Activated gamma-delta T cell (primary cell): ENCODE measurements around the gene MEGF11.

ENCODE experiments used
- DNase-seq: peaks from one replicate; lab custom pipeline; 2025; lab: John Stamatoyannopoulos, UW

MEGF11 gene

DNA sequence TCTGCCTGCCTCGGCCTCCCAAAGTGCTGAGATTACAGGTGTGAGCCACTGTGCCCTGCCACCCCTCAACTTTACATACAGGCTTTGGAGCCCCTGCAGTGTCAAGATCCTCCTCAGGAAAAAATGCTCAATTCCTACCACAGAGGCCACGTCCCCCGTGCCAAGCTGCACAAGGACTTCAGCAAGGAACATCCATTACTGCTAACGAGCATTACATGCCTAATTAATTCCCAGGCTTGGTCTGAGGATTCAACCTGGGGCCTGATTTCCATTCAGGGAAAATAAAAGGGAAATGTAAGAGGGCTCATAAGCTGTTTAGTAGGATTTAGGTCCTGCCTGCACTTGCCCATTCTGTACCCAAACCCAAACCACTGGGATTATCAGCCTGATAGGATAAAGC lies 222.9 kb downstream of the MEGF11 start:
- DNase-seq: no peak

DNA sequence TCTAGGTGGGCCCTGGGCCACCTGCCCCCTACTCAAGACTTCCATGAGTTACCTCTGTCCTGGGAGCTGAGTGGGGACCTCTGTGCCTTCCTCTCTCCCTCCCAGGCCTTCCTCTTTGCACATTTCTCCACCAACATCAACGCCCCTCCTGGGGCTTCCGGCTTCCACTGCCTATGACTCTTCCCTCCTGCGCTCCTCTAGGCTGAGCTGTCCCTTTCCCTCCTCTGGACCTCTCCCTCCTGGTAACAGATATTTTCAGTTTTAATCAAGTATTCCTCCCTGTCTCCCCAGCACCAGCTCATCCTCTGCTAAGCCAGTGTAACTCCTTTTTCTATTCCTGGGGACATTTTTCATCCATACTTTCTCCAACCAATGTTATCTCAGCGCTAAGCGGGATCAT lies 223.9 kb downstream of the MEGF11 start:
- DNase-seq: no peak

DNA sequence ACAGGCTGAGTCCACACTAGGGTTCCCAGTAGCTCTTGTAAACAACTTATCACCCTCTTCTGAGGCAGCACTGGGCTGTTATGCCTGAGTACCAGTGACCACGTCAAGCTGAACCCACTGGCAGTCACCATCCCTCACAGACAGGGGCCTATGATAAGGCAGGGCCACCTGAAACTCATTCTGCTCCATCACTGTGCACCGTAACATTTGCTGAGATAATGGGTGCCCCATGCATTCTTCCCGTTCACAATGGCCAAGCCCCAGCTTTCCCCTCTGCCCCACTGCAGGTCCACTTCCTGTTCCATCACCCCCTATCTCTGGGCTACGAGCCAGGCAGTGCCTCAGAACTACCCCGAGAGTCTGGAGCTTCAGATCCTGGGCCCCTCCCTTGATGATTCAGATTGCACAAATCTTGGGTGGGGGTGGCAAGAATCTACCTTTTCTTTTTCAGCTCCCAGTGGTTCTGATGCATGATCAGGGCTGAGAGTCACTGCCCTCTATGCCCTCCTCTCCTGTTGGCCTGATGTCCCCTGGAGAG lies 226.2 kb downstream of the MEGF11 start:
- DNase-seq: no peak

DNA sequence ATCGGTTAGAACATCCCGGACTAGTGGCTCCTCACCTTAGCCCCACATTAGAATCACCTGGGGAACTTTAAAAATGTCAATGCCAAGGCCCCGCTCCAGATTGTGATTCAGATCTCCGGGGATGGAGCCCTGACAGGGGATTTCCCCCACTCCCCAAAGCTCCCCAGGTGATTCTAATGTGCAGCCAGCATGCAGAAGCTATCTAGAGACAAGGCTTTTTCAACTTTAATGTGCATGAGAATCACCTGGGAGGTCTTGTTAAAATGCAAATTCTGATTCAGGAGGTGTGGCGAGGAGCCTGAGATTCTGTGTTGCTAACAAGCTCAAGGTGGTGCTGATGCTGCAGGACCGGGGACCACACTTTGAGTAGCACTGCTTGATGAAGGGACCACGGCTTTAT lies 227.6 kb downstream of the MEGF11 start:
- no peak for DNase-seq

DNA sequence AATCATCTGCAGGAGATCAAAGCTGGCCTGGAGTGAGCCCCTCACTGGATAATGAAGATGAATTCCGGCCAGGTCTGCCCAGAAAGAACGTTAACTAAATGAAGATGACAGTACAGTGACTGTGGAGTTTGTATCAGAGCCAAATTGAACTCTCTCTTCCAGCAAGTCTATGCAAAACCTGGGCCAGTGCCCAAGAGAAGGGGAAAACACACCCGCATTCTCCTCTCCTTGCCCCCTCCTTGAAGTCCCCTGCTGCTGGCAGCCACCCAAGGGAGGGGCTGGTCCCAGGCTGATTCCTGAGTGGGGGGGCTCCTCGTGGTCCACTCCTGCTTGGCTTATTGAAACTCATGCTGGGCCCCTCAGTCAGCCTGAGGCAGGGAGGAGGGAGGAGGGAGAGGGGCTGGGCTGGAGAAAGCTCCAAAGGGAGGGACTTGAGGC lies 228.5 kb downstream of the MEGF11 start:
- no peak for DNase-seq

DNA sequence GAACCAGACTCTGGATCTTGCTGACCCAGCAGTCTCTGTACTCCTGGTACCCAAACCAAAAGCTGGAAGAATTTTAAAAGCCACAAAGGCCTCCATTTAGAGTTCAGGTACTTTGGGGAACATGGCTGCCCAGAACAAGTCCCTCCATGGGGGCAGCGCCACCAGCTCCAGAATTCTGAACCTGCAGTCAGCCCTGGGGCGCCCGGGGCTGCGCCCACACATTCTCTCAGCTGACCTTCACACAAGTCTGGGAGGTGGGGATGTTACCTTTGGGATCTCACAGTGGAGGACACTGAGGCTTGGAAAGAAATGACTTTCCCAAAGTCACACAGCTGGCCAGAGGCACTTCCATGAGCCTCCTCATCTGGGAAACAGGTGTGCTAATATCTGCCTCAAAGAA lies 229.4 kb downstream of the MEGF11 start:
- no peak for DNase-seq

DNA sequence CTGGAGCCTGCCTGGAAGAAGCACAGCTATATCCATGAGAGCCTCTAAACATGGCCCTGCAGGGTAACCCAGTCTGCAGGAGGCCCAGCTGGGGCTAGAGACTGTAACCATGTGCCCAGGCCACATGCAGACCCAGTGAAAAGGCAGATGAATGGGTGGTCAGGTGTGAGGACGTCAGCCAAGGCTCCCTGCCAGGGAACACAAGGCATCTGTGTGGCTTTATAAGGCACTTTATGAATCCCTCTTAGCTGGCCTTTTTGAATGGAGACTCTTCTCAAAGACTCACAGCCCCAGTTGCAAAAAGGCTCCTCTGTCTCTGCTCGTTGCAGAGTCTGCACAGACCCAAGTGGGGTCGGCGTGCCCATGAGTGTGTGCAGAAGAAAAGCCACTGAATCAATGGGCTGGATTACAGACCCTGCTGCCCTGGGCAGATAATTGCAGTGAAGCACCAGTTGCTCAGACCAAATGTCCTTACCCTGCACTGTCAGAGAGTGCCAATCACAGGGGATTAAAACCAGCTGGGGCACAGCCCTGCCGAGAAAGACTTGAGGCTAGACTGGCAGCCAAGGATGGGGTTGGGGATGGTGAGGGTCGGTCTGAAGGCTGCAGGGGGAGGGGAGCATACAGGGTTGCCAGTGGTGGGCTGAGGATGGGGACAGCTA lies 230.1 kb downstream of the MEGF11 start:
- no peak for DNase-seq

DNA sequence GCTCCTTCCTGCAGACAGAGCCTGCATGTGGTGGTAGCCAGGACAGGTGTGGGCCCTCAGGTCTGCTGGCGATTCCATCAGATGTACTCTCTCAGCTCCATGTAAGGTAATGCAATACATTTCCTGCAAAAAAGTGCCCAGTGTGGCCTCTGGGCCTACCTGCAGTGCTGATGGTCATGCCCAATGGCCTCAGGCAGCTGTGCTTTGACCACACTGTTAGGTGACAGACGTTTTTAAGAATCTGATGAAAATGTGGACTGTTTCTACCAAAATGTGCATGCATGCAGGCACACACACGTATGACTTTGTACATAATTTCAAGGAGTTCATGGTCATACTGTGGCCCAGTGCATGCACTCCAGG lies 231.4 kb downstream of the MEGF11 start:
- no peak for DNase-seq

DNA sequence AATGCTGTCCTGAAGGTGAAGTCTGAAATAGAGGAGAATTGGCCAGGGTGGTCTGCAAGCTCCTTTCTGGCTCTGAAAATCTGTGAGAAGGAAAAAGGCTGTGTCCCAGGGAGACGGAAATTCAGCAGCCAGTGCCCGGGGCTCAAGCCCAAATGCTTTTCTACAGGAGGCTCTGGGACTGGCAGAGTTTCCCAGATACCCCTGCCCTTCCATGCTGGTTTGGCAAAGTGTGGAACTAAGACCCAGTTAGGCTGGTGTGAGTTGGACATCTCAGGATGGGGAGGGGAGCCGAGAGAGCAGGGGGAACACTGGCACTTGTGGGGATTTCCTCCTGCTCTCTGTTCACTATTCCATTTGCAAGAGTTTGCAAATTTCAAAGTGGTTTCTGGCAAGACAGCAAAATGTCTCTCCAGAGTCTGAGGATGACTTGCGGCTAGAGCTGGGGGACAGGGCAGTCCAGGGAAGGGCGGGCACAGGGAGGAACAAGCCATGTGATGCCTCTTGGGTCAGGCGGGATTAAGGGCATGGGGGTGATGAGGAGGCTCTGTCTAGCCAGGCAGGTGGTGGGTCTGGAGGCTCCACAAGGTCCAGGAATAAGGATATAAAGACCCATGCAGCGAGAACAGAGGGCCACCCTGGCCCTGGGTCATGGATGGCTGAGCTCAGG lies 231.9 kb downstream of the MEGF11 start:
- DNase-seq: no peak

DNA sequence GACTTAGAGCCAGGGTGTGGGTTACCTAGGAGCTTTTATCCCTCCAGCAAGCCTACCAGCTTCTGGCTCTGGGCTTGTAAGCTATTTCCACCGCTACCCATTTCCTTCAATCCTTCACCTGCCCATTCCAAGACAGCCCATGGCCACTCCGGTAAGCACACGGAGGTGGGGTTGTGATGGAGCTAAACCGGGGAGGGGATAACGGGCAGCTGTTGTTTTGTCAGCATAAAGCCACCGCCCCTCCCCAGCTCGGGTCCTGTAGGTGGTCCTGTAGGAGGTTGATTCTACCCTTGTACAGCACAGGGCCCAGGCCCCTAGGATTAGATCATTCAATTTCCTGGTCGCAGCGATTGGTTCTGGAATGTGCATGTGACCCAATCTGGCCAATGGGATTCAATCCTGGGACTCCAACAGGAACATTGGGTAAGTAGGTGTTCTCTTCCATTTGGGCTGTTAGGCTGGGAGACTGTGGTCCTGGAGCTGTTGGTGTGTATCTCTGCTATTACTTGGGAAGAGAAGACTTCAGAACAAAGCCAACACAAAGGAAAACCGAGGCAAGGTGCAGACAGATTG lies 233.6 kb downstream of the MEGF11 start:
- no peak for DNase-seq

DNA sequence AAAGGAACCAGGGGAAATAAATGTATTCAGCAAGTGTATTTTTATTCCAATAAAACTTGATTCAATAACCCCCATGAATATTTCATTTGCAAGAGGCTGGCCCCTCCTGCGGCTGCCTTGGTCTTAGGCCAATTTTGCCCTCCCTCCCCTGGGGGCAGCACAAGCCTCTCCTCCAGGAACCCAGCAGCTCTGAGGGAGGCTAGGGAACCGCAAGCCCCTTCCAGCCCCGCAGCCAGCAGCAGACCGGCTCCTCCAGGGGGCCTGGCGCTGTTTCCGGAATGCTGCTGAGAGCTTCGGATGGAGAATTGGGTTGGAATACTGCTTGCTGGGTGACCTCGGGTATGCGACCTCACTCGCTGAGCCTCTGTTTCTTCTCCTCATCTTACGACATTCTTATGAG lies 234.2 kb downstream of the MEGF11 start:
- DNase-seq: no peak

DNA sequence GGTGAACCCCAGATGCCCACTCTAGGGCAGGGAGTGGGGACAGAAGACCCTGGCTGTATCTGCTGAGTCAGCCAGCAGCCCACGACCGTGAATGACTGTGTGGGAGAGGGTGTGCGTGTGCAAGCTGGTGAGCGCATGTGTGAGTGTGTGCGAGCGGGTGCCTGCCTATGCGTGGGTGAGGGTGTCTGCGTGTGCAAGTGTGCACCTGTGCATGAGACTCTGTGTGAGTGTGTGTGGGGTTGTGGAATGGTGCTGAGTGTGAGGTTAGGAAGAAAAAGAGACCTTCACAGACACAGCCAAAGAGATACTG lies 235.1 kb downstream of the MEGF11 start:
- no peak for DNase-seq

DNA sequence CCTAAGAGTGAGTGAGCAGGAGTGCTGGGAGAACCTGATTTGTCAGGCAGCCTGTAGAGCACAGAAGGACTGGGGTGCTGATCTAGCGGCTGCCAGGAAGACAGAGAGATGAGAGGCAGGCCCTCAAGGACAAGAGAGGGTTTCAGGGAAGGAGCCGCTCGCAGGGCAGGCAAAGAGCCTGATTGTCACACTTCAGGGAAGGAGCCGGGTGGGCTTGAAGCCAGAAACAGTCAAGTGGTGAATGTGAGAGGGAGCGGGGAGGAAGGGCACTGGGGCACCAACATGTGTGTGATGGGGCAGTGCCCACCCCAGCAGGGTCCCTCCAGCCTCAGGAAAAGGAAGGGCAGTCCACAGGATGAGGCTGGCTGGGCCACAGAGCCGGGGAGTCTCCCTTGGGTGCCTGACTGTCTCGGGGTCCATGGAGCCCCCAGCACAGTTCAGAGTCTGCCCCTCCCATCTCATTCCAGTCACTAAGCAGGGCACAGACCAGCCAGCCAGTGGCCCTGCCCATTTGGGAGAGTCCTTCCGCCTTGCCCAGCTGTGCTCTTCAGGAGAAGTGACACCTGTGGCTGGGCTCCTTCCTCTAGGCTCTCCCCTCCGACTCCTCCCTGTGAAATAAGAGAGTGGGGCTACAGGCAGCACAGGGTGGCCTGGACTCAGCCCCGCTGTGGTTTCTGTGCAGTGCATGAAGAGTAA lies 235.6 kb downstream of the MEGF11 start:
- DNase-seq: no peak

DNA sequence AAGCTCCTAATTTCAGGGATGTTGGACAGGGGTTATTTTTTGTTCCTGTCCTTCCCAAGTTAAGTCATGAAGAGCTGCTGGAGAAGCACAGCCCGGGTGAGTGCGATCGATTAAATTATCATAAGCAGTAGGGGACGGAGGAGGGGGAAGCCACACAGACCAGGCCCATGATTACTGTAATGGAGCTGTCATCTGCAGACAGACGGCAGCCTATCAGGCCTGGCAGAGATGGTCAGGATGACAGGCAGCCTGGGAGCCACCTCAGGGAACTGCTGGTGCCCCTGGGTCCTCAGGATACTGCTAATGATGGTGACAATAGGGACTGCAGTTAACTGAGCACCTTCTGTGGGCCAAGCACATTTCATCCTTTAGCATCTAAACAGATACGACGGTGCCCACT lies 236.6 kb downstream of the MEGF11 start:
- DNase-seq: no peak

DNA sequence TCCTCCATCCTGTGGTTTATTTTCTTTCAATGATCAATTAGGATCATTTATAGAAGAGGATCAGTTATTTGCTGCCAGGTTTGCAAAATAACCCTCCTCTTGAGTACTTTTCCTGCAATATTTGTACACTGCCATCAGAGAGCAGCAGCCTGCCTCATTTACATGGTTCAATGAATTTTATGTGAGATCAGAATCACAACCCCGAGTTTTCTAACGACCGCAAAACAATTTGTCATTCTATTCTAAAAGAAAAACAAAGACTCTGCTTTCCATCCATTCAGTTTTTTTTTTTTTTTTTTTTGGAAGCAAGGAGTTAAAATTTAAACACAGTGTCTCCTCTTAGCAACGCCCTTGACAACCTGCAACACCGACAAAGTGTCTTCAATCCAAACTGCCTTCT lies 237.4 kb downstream of the MEGF11 start:
- DNase-seq: no peak

DNA sequence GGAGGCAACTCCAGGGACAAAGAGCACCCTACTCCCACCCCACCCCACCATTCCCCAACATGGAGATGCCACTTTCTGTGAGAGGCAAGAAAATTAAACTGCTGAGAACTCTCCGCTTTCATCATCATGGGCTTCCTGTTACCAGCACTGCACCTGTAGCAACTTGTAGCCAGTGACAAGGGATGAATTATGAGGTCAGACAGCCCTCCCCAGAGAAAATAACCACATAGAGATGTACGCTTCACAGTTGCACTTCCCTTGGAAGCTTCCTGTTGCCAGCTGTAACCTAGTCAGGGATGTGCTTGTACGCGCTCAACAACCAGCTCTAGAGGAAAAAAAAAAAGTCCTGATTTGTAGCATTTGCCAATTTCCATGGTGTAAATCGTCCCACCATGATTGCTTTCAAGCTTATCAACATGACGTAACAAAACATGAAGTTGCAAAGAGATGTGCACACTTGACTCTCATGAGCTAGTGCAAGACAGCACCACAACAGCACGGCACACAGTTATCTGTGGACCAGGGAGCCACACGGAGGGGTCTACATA lies 238.8 kb downstream of the MEGF11 start:
- DNase-seq: no peak

DNA sequence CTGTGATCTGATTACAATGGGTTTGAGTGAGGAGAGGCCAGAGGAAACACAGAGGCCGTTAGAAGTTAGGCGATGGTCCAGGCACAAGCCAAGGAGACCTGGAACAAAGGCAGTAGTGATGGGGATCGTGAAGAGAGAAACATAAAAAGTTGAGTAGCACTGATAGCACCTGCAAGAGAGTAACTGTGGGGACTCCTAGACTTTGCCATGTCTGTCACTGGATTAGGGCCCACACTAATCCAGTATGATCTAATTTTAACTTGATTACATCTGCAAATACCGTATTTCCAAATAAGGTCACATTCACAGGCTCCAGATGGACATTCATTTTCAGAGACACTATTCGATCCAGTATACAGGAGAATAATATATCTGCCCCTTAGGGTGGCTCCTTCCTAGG lies 239.5 kb downstream of the MEGF11 start:
- no peak for DNase-seq

DNA sequence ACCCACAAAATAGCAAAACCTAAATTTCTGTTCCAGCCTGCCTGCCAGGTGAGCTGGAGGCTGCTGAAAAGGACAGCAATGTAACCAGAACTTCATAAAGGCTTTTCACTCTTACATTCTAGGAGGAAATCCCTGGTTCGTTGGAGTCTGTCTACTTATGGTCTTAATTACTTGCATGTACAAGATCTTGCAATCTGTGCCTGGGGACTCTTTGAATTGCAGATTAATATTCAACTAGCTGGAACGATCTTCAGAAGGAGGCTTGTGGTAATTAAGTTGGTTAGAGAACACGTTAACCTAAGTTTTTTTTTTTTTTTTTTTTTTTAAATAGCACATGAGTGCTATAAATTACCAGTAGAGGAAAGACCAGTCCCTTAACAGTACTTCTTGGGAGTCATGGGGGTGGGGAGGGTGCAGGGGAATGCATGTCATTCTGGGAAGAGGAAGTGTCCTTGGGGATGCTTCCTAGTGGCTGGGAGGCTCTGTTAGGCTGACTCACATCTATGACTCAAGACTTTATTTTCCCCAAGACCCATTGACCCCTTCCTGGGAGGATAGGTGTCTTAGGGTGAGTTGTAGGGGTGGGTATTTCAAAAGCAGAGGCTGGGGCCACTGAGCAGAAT lies 244.5 kb downstream of the MEGF11 start:
- DNase-seq: no peak

DNA sequence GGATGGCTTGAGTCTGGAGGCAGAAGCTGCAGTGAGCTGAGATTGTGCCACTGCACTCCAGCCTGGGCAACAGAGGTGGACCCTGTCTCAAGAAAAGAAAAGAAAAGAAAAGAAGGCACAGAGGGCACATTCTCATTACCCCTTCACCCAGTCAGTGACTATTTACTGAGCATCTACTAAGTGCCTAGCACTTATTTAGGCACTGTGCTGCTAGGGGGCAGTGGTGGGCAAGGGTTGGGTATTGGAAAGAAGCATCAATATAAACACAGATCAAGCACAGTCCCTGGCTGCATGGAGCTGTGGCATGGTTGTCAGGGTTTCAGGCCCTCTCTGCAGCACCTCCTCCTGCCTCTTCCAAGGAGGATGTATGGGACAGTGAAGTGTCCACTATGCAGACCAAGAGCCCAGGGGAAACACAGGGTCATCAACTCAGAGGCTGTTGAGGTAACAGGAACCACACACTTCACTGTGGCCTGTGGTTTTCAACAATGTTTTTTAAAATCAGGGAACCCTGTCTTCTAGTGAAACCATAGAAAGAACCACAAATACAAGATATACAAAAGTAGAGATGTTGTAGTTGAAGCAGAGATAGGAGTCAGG lies 245.8 kb downstream of the MEGF11 start:
- DNase-seq: no peak

DNA sequence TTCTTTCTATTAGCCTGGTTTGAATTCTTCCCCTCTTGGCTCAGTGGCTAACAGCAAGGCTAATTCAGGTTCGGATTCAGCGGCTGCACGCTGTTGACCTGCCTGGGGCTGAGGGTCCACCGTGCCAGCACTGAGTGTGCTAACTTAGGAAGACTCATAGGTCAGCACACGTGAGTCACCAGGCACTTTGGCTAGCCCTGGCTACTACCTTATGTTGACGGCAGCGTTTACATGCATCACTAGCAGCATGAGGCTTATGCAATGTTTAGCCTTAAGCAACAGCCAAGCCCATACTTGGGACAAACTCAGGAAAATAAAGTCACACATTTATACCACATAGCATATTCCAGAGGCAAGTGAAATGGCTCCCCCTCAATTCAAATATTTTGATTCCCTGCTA lies 246.6 kb downstream of the MEGF11 start:
- no peak for DNase-seq

DNA sequence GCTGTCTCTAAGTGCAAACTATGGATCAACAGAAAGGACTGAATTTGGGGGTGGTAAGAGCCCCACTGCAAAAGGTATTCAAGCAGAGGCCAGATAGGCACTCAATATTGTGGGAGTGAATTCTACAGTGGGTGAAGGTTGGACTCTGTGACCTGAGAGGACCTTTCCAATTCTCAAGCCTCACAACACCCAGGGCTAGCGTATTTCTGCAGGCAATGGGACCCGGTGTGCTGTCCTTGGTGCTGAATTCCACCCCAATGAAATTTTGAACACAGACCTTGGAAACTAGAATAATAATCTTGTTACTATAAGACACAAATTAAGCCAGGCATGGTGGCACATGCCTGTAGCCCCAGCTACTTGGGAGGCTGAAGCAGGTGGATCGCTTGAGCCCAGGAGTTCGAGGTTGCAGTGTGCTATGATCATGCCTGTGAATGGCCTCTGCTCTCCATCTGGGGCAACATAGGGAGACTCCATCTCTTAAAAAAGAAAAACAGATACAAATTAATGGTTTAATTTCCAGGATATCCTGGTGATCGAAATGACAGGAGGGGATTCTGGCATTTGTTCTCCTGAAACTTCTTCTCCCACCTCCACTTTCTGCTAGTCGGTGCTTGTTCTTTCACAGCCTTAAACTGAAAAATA lies 248.8 kb downstream of the MEGF11 start:
- DNase-seq: no peak
